ENCODE results near the gene RCSD1.
"Not testable (repeated sequence)": the region's sequence is repeated elsewhere in the genome, so short reads cannot be mapped to it uniquely, and the experiment has no call there.

Gene RCSD1

GRCh38 chr1:167629681-167630567, at the start of gene RCSD1:
RCSD1 (plus strand) TSS chr1:167630232; CDS start chr1:167630424, 192 bp downstream.
- DNase-seq (ENCODE audit: low read depth), result no peak

GRCh38 chr1:167582064-167582463, 48.0 kb upstream of the RCSD1 start:
- no peak for DNase-seq (ENCODE audit: low read depth)

- no peak for DNase-seq (ENCODE audit: low read depth)
Measured at GRCh38 chr1:167582722-167583121, 47.3 kb upstream of the RCSD1 start.

- no peak for DNase-seq (ENCODE audit: low read depth)
Measured at GRCh38 chr1:167584581-167584980, 45.5 kb upstream of the RCSD1 start.

- no peak for DNase-seq (ENCODE audit: low read depth)
Measured at GRCh38 chr1:167587342-167587741, 42.7 kb upstream of the RCSD1 start.

- no peak for DNase-seq (ENCODE audit: low read depth)
Measured at GRCh38 chr1:167587872-167588271, 42.2 kb upstream of the RCSD1 start.

GRCh38 chr1:167588361-167588760, 41.7 kb upstream of the RCSD1 start:
- DNase-seq (ENCODE audit: low read depth), result no peak

- DNase-seq (ENCODE audit: low read depth), result no peak
Measured at GRCh38 chr1:167592475-167592874, 37.6 kb upstream of the RCSD1 start.

GRCh38 chr1:167593860-167594259, 36.2 kb upstream of the RCSD1 start:
- DNase-seq (ENCODE audit: low read depth), result no peak

- DNase-seq (ENCODE audit: low read depth), result no peak
Measured at GRCh38 chr1:167594822-167595221, 35.2 kb upstream of the RCSD1 start.

- DNase-seq (ENCODE audit: low read depth), result peak; percentile 27
Measured at GRCh38 chr1:167599957-167600581, 30.0 kb upstream of the RCSD1 start.

GRCh38 chr1:167601442-167602383, 28.3 kb upstream of the RCSD1 start:
- no peak for DNase-seq (ENCODE audit: low read depth)

- DNase-seq (ENCODE audit: low read depth), result no peak
Measured at GRCh38 chr1:167602840-167603239, 27.2 kb upstream of the RCSD1 start.

GRCh38 chr1:167605576-167605975, 24.5 kb upstream of the RCSD1 start:
- DNase-seq (ENCODE audit: low read depth), result no peak

- no peak for DNase-seq (ENCODE audit: low read depth)
Measured at GRCh38 chr1:167611983-167612382, 18.0 kb upstream of the RCSD1 start.

GRCh38 chr1:167612587-167613385, 17.2 kb upstream of the RCSD1 start:
- no peak for DNase-seq (ENCODE audit: low read depth)

GRCh38 chr1:167613984-167614383, 16.0 kb upstream of the RCSD1 start:
- not testable (repeated sequence) for DNase-seq (ENCODE audit: low read depth)

- no peak for DNase-seq (ENCODE audit: low read depth)
Measured at GRCh38 chr1:167614851-167615250, 15.2 kb upstream of the RCSD1 start.

GRCh38 chr1:167616521-167616920, 13.5 kb upstream of the RCSD1 start:
- no peak for DNase-seq (ENCODE audit: low read depth)

- no peak for DNase-seq (ENCODE audit: low read depth)
Measured at GRCh38 chr1:167617153-167618147, 12.6 kb upstream of the RCSD1 start.

Measured in fibroblast of the conjunctiva (primary cell).